ENCODE data around the gene FOXE3. TPM values are rescaled to one million over a fixed set of nuclear protein-coding genes. Genes with fewer than 3 reads are reported as not detected.
A peak's percentile ranks its signal among the peaks of the same experiment; 100 is the strongest.

The FOXE3 gene
- total and polyA plus RNA-seq, 10 of the 15 experiments (the other 5 are each of a cell fraction or from before 2014, with no cell fraction given) = 0.13 TPM; not detected in 9

GRCh38 chr1:47439017-47439818, 23.1 kb downstream of the FOXE3 start:
- intact Hi-C loops (cut with micrococcal nuclease; ENCODE audit: unreplicated experiment) = loop anchor here (5.0 to 10.0 kb wide), 3 partner anchors 104 to 288 kb away; partner anchors contain the start of gene CMPK1

More at GRCh38 chr1:47439017-47439818, 23.1 kb downstream of the FOXE3 start:
- Histone ChIP-seq H3K4me2 (ENCODE audit: control insufficient read depth, insufficient read depth) (no peak overlapping the region), H3K4me1 (ENCODE audit: control insufficient read depth, insufficient read depth, low read length) (no peaks in the 10 kb centered on the region), H4K20me1 (ENCODE audit: control insufficient read depth, insufficient read depth) (no peaks in the 10 kb centered on the region), H3K4me3 (no peak overlapping the region), H3K79me2 (ENCODE audit: control insufficient read depth, insufficient read depth, low read length) (no peaks in the 10 kb centered on the region; the same call in 1 of the 2 replicates), H3K36me3 (ENCODE audit: control insufficient read depth in 2 of 2, insufficient read depth in 2 of 2, low read length in 1 of 2) (no peaks in the 10 kb centered on the region), H3K27me3 (replicated peaks in 1 of 2; ENCODE audit: control insufficient read depth in 2 of 2, insufficient read depth in 2 of 2, low read length in 1 of 2) (peaks cover 16 to 18% of the 10 kb centered on the region in 2 experiments), H3K9ac (ENCODE audit: control insufficient read depth, insufficient read depth, low read length) (no peak overlapping the region), H3K27ac (ENCODE audit: control insufficient read depth, insufficient read depth) (no peak overlapping the region), H3K9me3 (replicated peaks; ENCODE audit: control insufficient read depth, insufficient read depth, low read length) (no peaks in the 10 kb centered on the region), H2AFZ (ENCODE audit: control insufficient read depth, low read depth, low read length) (no peak overlapping the region)
- TF ChIP-seq CBFB (IDR thresholded peaks at IDR 0.05; ENCODE audit: low read depth) (no peak), SUZ12 (IDR thresholded peaks at IDR 0.05; ENCODE audit: unreplicated experiment) (peak; percentile 5), MEF2B (IDR thresholded peaks at IDR 0.05; ENCODE audit: partially characterized antibody, poor library complexity, severe bottlenecking) (no peak), MTA3 (IDR thresholded peaks at IDR 0.05; ENCODE audit: borderline replicate concordance, low read length) (no peak)
- TF ChIP-seq, protein P1, sequence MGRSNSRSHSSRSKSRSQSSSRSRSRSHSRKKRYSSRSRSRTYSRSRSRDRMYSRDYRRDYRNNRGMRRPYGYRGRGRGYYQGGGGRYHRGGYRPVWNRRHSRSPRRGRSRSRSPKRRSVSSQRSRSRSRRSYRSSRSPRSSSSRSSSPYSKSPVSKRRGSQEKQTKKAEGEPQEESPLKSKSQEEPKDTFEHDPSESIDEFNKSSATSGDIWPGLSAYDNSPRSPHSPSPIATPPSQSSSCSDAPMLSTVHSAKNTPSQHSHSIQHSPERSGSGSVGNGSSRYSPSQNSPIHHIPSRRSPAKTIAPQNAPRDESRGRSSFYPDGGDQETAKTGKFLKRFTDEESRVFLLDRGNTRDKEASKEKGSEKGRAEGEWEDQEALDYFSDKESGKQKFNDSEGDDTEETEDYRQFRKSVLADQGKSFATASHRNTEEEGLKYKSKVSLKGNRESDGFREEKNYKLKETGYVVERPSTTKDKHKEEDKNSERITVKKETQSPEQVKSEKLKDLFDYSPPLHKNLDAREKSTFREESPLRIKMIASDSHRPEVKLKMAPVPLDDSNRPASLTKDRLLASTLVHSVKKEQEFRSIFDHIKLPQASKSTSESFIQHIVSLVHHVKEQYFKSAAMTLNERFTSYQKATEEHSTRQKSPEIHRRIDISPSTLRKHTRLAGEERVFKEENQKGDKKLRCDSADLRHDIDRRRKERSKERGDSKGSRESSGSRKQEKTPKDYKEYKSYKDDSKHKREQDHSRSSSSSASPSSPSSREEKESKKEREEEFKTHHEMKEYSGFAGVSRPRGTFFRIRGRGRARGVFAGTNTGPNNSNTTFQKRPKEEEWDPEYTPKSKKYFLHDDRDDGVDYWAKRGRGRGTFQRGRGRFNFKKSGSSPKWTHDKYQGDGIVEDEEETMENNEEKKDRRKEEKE (IDR thresholded peaks at IDR 0.05) = no peak
- POLR2A ChIA-PET = interaction anchor here (0.6 kb wide), 1 partner anchor 388 kb away, joined by 3 read pairs; no protein-coding TSS in a partner anchor
- SMC1A ChIA-PET (ENCODE audit: uncharacterized antibody, unreplicated experiment) = no interaction called here
- 54% methylated on average over 67 of the region's 86 CpGs for WGBS (ENCODE audit: insufficient coverage, insufficient replicate concordance, low lambda C conversion rate, missing lambda C conversion rate)
- CTCF ChIA-PET = no interaction called here
- no peak for DNase-seq (ENCODE audit: low read depth, low spot score)
- in situ Hi-C loops (cut with MboI) = no loop called here
- no peak for FAIRE-seq
- BruUV-seq (replicated peaks) = no TSS peak
- RAD21 ChIA-PET (ENCODE audit: unreplicated experiment) = no interaction called here
- no peak for ATAC-seq
